HepG2 (cell line): ENCODE data around the gene DNAJB6. TPM values are rescaled to one million over a fixed set of nuclear protein-coding genes. Genes with fewer than 3 reads are reported as not detected.

Experiments
- ATRX ChIP-seq: sonication (generic); formaldehyde crosslinking; IDR thresholded peaks from 2 replicates; pipeline ENCODE4 v1.4.0; 2020; ENCODE audit warnings: missing genetic modification reagents, borderline replicate concordance
- KDM5B ChIP-seq: sonication (generic); formaldehyde crosslinking; IDR thresholded peaks from 2 replicates; pipeline ENCODE4 v1.4.0; 2020; ENCODE audit warnings: missing genetic modification reagents, mild to moderate bottlenecking, borderline replicate concordance
- MED1 ChIP-seq: sonication (generic); formaldehyde crosslinking; IDR thresholded peaks from 2 replicates; pipeline ENCODE4 v1.4.0; 2020; ENCODE audit warnings: missing genetic modification reagents
- RNF2 ChIP-seq: fragments of 450-650 bp; conservative IDR thresholded peaks from 2 replicates; pipeline ENCODE4 v1.6.1; 2016; ENCODE audit warnings: low read depth
- SP140L ChIP-seq: sonication (generic); formaldehyde crosslinking; IDR thresholded peaks from 2 replicates; pipeline ENCODE4 v1.4.0; 2020; ENCODE audit warnings: missing genetic modification reagents, borderline replicate concordance
- STAG1 ChIP-seq: sonication (generic); formaldehyde crosslinking; IDR thresholded peaks from 2 replicates; pipeline ENCODE4 v1.4.0; 2020; ENCODE audit warnings: missing genetic modification reagents
- THAP9 ChIP-seq: sonication (generic); formaldehyde crosslinking; IDR thresholded peaks from 2 replicates; pipeline ENCODE4; 2020; ENCODE audit warnings: missing genetic modification reagents, mild to moderate bottlenecking, borderline replicate concordance
- ZFX ChIP-seq: sonication (generic); formaldehyde crosslinking; IDR thresholded peaks from 2 replicates; pipeline ENCODE4 v1.4.0; 2020; ENCODE audit warnings: mild to moderate bottlenecking, low read depth, missing genetic modification reagents, moderate library complexity
- ZNF124 ChIP-seq: sonication (generic); formaldehyde crosslinking; IDR thresholded peaks from 2 replicates; pipeline ENCODE4 v1.4.0; 2020; ENCODE audit warnings: missing genetic modification reagents
- ZNF20 ChIP-seq: sonication (generic); formaldehyde crosslinking; IDR thresholded peaks from 2 replicates; pipeline ENCODE4 v1.4.0; 2020; ENCODE audit warnings: mild to moderate bottlenecking, moderate library complexity, missing genetic modification reagents
- ZNF253 ChIP-seq: sonication (generic); formaldehyde crosslinking; IDR thresholded peaks from 2 replicates; pipeline ENCODE4 v1.8.0; 2022; ENCODE audit warnings: mild to moderate bottlenecking, missing genetic modification reagents, borderline replicate concordance
- ZNF878 ChIP-seq: sonication (generic); formaldehyde crosslinking; IDR thresholded peaks from 2 replicates; pipeline ENCODE4 v1.8.1; 2023; ENCODE audit warnings: mild to moderate bottlenecking, missing genetic modification reagents, moderate library complexity
- polyA plus RNA-seq, 8 experiments: library from polyadenylated mRNA; depleted of rRNA in 3 of 8; stranded (reverse) in 7 of 8; unstranded in 1 of 8; fragments of >200 nt; fragmentation: Illumina TruSeq in 4 of 8; extraction: Trizol in 4 of 8; gene quantifications; 2 replicates each; pipeline versions ENCODE4 v1.2.1 to v1.2.3, GENCODE V29; 2011 to 2016; ENCODE audit warnings: low read depth in 4 of 8, missing spikeins in 1 of 8, mixed read lengths in 1 of 8; ENCODE audit not compliant: insufficient read depth in 1 of 8
- total RNA-seq, 5 experiments: library from RNA; depleted of rRNA; stranded (reverse); fragments of >200 nt; fragmentation: Illumina TruSeq; extraction: Trizol; gene quantifications; 2 replicates each; pipeline ENCODE4 v1.2.3, GENCODE V29; 2016; ENCODE audit warnings: low read depth in 1 of 5
- TF ChIP-seq, protein P1 (sequence below): IDR thresholded peaks from 2 replicates; pipeline ENCODE4 v1.6.1; 2012; ENCODE audit warnings: inconsistent platforms
- TF ChIP-seq, protein P2 (sequence below): sonication (generic); formaldehyde crosslinking; IDR thresholded peaks from 2 replicates; pipeline ENCODE4 v1.8.1; 2022; ENCODE audit warnings: mild to moderate bottlenecking, missing genetic modification reagents
- TF ChIP-seq, protein P3 (sequence below): sonication (generic); formaldehyde crosslinking; IDR thresholded peaks from 2 replicates; pipeline ENCODE4 v1.8.0; 2022; ENCODE audit warnings: missing genetic modification reagents, mild to moderate bottlenecking, borderline replicate concordance
- TF ChIP-seq, protein P4 (sequence below): sonication (generic); formaldehyde crosslinking; IDR thresholded peaks from 2 replicates; pipeline ENCODE4 v1.5.0; 2020; ENCODE audit warnings: mild to moderate bottlenecking, missing genetic modification reagents, borderline replicate concordance

Gene DNAJB6
- total and polyA plus RNA-seq, 2 of the 13 experiments (the other 11 are each of a cell fraction or from before 2014, with no cell fraction given) = 29.9 to 53.9 TPM

DNA sequence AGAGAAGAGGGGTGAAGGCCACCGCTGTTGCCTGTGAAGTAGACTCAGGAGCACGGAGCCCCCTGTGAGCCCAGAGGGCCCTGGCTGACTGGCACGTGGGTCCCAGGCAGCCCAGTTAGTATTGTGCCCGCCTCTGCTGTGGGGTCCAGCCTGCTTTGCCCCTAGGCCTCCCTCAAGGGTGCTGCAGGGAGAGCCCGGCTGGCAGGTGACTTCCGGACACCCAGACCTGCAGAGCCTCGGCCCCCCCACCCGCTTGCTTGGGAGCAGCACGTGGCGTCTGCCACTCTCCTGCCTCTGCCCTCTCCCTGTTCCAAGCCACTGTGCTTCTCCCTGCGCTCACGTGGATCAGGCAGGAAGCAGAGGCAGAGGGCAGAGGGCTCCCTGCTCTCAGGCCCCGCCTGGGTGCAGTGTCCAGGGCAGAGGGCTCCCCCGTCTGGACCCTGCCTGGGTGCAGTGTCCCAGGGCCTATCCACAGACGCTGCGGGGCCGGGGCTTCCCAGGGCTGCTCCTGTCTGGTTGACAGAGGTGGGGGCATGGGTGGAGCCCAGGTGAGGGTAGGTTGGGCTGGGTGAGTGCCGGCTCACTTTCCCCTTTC is 88.4 kb downstream of the DNAJB6 start (continued):
- TF ChIP-seq RNF2 = no peak
- TF ChIP-seq, protein P1, sequence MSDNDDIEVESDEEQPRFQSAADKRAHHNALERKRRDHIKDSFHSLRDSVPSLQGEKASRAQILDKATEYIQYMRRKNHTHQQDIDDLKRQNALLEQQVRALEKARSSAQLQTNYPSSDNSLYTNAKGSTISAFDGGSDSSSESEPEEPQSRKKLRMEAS = peak; percentile 85
- TF ChIP-seq ATRX (CRISPR knock-in tag) = no peak
- 0 out of 2 replicates have a peak, but pooled peaks have one; percentile 29 for TF ChIP-seq ZNF124
- TF ChIP-seq, protein P2, sequence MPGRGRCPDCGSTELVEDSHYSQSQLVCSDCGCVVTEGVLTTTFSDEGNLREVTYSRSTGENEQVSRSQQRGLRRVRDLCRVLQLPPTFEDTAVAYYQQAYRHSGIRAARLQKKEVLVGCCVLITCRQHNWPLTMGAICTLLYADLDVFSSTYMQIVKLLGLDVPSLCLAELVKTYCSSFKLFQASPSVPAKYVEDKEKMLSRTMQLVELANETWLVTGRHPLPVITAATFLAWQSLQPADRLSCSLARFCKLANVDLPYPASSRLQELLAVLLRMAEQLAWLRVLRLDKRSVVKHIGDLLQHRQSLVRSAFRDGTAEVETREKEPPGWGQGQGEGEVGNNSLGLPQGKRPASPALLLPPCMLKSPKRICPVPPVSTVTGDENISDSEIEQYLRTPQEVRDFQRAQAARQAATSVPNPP = no peak
- TF ChIP-seq ZNF253 (CRISPR knock-in tag) = no peak
- TF ChIP-seq KDM5B (CRISPR knock-in tag) = no peak; the same call in 1 of the 2 replicates
- no peak for TF ChIP-seq ZNF878 (CRISPR knock-in tag)
- TF ChIP-seq MED1 (CRISPR knock-in tag) = 0 out of 2 replicates have a peak, but pooled peaks have one; percentile 35
- no peak; the same call in 1 of the 2 replicates for TF ChIP-seq THAP9
- no peak for TF ChIP-seq SP140L
- peak; percentile 53 for TF ChIP-seq STAG1 (CRISPR knock-in tag)
- TF ChIP-seq, protein P3, sequence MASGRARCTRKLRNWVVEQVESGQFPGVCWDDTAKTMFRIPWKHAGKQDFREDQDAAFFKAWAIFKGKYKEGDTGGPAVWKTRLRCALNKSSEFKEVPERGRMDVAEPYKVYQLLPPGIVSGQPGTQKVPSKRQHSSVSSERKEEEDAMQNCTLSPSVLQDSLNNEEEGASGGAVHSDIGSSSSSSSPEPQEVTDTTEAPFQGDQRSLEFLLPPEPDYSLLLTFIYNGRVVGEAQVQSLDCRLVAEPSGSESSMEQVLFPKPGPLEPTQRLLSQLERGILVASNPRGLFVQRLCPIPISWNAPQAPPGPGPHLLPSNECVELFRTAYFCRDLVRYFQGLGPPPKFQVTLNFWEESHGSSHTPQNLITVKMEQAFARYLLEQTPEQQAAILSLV (CRISPR knock-in tag) = 0 out of 2 replicates have a peak, but pooled peaks have one; percentile 71
- TF ChIP-seq, protein P4, sequence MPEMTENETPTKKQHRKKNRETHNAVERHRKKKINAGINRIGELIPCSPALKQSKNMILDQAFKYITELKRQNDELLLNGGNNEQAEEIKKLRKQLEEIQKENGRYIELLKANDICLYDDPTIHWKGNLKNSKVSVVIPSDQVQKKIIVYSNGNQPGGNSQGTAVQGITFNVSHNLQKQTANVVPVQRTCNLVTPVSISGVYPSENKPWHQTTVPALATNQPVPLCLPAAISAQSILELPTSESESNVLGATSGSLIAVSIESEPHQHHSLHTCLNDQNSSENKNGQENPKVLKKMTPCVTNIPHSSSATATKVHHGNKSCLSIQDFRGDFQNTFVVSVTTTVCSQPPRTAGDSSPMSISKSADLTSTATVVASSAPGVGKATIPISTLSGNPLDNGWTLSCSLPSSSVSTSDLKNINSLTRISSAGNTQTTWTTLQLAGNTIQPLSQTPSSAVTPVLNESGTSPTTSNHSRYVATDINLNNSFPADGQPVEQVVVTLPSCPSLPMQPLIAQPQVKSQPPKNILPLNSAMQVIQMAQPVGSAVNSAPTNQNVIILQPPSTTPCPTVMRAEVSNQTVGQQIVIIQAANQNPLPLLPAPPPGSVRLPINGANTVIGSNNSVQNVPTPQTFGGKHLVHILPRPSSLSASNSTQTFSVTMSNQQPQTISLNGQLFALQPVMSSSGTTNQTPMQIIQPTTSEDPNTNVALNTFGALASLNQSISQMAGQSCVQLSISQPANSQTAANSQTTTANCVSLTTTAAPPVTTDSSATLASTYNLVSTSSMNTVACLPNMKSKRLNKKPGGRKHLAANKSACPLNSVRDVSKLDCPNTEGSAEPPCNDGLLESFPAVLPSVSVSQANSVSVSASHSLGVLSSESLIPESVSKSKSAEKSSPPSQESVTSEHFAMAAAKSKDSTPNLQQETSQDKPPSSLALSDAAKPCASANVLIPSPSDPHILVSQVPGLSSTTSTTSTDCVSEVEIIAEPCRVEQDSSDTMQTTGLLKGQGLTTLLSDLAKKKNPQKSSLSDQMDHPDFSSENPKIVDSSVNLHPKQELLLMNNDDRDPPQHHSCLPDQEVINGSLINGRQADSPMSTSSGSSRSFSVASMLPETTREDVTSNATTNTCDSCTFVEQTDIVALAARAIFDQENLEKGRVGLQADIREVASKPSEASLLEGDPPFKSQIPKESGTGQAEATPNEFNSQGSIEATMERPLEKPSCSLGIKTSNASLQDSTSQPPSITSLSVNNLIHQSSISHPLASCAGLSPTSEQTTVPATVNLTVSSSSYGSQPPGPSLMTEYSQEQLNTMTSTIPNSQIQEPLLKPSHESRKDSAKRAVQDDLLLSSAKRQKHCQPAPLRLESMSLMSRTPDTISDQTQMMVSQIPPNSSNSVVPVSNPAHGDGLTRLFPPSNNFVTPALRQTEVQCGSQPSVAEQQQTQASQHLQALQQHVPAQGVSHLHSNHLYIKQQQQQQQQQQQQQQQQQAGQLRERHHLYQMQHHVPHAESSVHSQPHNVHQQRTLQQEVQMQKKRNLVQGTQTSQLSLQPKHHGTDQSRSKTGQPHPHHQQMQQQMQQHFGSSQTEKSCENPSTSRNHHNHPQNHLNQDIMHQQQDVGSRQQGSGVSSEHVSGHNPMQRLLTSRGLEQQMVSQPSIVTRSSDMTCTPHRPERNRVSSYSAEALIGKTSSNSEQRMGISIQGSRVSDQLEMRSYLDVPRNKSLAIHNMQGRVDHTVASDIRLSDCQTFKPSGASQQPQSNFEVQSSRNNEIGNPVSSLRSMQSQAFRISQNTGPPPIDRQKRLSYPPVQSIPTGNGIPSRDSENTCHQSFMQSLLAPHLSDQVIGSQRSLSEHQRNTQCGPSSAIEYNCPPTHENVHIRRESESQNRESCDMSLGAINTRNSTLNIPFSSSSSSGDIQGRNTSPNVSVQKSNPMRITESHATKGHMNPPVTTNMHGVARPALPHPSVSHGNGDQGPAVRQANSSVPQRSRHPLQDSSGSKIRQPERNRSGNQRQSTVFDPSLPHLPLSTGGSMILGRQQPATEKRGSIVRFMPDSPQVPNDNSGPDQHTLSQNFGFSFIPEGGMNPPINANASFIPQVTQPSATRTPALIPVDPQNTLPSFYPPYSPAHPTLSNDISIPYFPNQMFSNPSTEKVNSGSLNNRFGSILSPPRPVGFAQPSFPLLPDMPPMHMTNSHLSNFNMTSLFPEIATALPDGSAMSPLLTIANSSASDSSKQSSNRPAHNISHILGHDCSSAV (CRISPR knock-in tag) = no peak
- TF ChIP-seq ZFX = peak; percentile 48; the same call in 1 of the 2 replicates
- no peak for TF ChIP-seq ZNF20 (CRISPR knock-in tag)
